IPS-NIHi11 (cell line): Measurements from ENCODE around the gene AIG1.

Source experiments
- DNase-seq: peaks from one replicate; pipeline ENCODE4 v3.0.0; 2012; ENCODE audit warnings: mixed read lengths, low spot score

Gene AIG1

GRCh38 chr6:143097224-143097795, 36.6 kb downstream of the AIG1 start:
- DNase-seq = no peak

- DNase-seq = no peak
These were observed 37.5 kb downstream of the AIG1 start for GRCh38 chr6:143098054-143098671.

- DNase-seq = no peak
These were observed 39.0 kb downstream of the AIG1 start for GRCh38 chr6:143099647-143100046.

GRCh38 chr6:143100429-143100828, 39.7 kb downstream of the AIG1 start:
- no peak for DNase-seq

- DNase-seq = no peak
These were observed 43.2 kb downstream of the AIG1 start for GRCh38 chr6:143103916-143104315.

- DNase-seq = no peak
These were observed 46.8 kb downstream of the AIG1 start for GRCh38 chr6:143107440-143107839.

- DNase-seq = no peak
These were observed 47.4 kb downstream of the AIG1 start for GRCh38 chr6:143107911-143108761.

- DNase-seq = no peak
These were observed 48.5 kb downstream of the AIG1 start for GRCh38 chr6:143109196-143109595.

- no peak for DNase-seq
These were observed 49.9 kb downstream of the AIG1 start for GRCh38 chr6:143110572-143110971.

GRCh38 chr6:143110996-143111395, 50.3 kb downstream of the AIG1 start:
- DNase-seq = no peak

- DNase-seq = no peak
These were observed 50.8 kb downstream of the AIG1 start for GRCh38 chr6:143111443-143111842.

GRCh38 chr6:143112084-143112768, 51.5 kb downstream of the AIG1 start:
- no peak for DNase-seq

GRCh38 chr6:143112837-143113236, 52.1 kb downstream of the AIG1 start:
- DNase-seq = no peak

- no peak for DNase-seq
These were observed 55.0 kb downstream of the AIG1 start for GRCh38 chr6:143115728-143116127.

- no peak for DNase-seq
These were observed 56.4 kb downstream of the AIG1 start for GRCh38 chr6:143117108-143117507.

GRCh38 chr6:143119260-143119659, 58.6 kb downstream of the AIG1 start:
- DNase-seq = no peak

GRCh38 chr6:143123081-143123480, 62.4 kb downstream of the AIG1 start:
- no peak for DNase-seq

GRCh38 chr6:143123941-143124340, 63.3 kb downstream of the AIG1 start:
- no peak for DNase-seq

- no peak for DNase-seq
These were observed 64.8 kb downstream of the AIG1 start for GRCh38 chr6:143125455-143125854.

GRCh38 chr6:143125864-143126573, 65.3 kb downstream of the AIG1 start:
- DNase-seq = no peak

- no peak for DNase-seq
These were observed 65.9 kb downstream of the AIG1 start for GRCh38 chr6:143126574-143126941.
